ENCODE data around the gene PTPRM.

- TF ChIP-seq, protein P1, sequence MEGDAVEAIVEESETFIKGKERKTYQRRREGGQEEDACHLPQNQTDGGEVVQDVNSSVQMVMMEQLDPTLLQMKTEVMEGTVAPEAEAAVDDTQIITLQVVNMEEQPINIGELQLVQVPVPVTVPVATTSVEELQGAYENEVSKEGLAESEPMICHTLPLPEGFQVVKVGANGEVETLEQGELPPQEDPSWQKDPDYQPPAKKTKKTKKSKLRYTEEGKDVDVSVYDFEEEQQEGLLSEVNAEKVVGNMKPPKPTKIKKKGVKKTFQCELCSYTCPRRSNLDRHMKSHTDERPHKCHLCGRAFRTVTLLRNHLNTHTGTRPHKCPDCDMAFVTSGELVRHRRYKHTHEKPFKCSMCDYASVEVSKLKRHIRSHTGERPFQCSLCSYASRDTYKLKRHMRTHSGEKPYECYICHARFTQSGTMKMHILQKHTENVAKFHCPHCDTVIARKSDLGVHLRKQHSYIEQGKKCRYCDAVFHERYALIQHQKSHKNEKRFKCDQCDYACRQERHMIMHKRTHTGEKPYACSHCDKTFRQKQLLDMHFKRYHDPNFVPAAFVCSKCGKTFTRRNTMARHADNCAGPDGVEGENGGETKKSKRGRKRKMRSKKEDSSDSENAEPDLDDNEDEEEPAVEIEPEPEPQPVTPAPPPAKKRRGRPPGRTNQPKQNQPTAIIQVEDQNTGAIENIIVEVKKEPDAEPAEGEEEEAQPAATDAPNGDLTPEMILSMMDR (IDR thresholded peaks at IDR 0.05; ENCODE audit: low read depth, low read length, missing input control), result no peak
- TF ChIP-seq JUND (IDR thresholded peaks at IDR 0.05) (no peak), GABPA (IDR thresholded peaks at IDR 0.05 in 1 of 2, conservative IDR thresholded peaks at IDR 0.05 in 1 of 2) (no peak)
- TF ChIP-seq, protein P2, sequence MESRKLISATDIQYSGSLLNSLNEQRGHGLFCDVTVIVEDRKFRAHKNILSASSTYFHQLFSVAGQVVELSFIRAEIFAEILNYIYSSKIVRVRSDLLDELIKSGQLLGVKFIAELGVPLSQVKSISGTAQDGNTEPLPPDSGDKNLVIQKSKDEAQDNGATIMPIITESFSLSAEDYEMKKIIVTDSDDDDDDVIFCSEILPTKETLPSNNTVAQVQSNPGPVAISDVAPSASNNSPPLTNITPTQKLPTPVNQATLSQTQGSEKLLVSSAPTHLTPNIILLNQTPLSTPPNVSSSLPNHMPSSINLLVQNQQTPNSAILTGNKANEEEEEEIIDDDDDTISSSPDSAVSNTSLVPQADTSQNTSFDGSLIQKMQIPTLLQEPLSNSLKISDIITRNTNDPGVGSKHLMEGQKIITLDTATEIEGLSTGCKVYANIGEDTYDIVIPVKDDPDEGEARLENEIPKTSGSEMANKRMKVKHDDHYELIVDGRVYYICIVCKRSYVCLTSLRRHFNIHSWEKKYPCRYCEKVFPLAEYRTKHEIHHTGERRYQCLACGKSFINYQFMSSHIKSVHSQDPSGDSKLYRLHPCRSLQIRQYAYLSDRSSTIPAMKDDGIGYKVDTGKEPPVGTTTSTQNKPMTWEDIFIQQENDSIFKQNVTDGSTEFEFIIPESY (IDR thresholded peaks at IDR 0.05), result no peak
These were observed 788.9 kb downstream of the PTPRM start for GRCh38 chr18:8356001-8356400.
